Activated T-cell treated with anti-CD3 and anti-CD28 coated beads for 48 hours (primary cell): ENCODE measurements around the gene FSIP1.

Experiments used
- DNase-seq: peaks from one replicate; pipeline ENCODE4 v3.0.0-alpha.2; 2020; ENCODE audit warnings: low read depth

Gene FSIP1

GRCh38 chr15:39792025-39792843 lies 9.6 kb upstream of the FSIP1 start:
- DNase-seq = no peak

GRCh38 chr15:39789736-39790135 lies 7.1 kb upstream of the FSIP1 start:
- DNase-seq = no peak

DNA sequence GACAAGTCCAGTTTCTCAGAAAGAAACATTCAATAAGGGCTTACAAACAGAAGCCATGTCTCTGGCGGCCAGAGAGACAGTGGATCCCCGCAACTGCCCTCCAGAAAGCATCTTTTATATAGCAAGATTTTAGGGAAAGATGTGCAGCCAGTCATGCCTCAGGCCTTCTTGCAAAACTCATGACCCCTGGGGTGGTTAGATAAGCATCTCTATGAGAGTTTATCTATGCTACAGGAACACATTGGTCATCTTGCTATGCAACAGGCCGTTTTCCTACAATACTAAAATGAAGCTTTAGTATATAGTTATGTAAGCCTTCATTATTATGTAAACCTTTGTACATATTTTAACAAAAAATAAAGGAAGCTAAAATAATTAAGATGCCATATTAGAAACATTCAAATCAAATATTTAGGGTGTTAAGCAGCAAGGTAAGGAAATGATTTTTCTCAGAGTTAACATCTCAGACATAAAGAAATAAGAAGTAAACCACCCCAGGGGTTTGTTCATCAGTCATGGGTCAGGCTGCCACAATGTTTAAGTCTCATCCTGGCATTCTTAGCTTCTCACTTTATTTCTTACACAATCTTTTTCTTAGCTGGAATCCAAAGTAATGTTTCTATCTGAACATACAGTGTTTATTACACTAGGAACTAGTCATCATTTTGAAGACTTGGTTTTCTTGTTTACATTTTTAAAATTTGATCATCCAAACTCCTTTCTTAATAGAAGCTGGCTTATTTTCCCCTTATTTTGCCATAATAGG lies 6.3 kb upstream of the FSIP1 start:
- no peak for DNase-seq

DNA sequence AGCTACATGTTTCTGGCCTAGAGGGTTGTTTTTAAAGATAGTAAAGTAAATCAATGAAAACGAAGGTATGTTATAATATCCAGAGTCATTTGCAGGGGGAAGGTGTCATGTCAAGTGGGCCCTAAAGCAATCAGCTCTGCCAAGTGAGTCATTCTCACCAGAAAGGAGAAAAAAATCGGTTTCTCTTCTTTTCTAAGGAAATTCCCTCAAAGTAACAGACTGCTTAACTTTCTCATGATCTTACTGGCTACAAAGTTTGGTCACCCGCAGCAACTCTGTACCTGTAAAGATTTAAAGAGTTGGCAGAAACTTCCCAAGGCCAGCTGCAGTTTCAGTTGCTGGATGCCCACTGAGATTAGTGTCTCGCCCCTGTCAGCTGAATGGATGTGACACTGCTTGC lies 5.5 kb upstream of the FSIP1 start:
- no peak for DNase-seq

DNA sequence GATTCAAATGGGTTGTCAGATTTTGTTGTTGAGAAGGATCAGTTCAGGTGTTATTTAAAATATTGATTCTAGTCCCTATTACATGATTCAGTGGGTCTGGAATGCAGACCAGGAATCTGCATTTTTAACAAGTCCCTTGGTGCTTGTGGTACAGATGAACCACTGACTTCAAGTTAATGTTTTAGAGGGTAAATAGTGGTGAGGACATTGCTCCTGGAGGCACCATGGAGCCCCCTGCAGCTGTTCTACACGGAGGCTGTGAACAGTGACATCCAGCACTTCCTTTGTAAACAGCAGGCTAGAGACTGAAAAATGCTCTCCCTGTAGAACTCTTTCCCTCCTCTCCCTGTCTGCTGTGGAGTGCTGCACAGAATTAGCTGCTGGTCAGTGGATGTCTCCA lies 4.8 kb upstream of the FSIP1 start:
- no peak for DNase-seq

DNA sequence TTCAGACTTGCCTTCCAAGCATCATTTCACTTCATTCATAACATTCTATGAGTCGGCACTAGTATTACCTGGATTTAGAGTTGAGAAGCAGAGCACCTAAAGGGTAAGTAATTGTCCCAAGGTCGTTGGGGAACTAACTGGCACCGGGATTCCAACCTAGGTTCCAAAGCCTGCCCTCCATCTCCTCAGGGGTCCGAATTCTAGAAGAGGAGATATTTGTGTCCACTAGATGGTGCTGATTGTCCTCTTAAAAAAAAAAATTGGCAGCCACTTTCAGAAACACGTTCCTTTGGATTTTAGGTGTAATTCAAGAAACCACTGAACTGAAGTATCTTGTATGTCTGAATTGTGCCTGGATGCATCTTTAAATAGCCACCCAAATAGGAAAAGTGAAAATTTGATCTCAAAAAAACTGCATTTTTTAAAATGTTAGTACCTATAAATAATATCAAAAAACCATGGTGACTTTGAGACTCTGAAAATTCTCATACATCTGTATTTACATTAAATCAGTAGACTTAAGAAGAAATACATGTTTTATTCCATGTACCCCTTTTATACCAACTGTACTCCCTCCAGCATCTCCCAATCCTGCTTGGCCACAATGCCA lies 3.9 kb upstream of the FSIP1 start:
- no peak for DNase-seq

DNA sequence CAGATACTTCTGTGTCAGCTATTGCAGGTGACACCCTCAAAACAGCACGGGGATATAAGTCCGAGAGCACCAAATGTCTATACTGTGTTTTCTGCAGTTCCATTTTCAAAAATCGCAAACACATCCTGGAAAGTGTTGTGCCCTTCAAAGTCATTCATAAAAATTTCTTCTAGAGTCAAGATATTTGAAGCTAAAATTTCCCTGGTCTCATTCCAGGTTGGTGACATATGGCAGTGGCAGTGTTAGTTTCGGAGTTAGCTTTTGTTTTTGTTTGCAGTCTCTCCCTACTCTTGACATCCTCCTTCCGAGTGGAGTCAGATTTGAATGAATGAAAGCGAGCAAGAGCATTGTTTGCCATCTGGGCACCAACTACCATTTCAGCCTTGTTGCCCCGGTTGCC lies 3.2 kb upstream of the FSIP1 start:
- DNase-seq = no peak

DNA sequence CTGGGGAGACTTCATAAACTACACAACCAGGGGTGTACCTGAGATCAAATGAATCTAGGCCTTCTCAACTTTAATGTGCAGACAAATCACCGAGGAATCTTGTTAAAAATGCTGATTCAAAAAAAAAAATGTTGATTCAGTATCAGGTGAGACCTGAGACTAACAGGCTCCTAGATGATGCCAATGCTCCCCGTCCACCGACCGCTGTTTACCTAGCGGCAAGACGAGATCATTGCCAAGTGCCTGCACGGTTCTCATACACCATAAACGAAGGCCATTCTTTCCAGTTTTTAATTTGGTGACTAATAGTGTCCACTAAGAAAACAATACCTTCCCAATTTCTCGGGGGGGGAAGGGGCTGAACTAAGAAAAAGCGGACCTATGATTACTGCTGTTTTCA lies 2.5 kb upstream of the FSIP1 start:
- no peak for DNase-seq

GRCh38 chr15:39784638-39785037 lies 2.0 kb upstream of the FSIP1 start:
- DNase-seq = no peak

DNA sequence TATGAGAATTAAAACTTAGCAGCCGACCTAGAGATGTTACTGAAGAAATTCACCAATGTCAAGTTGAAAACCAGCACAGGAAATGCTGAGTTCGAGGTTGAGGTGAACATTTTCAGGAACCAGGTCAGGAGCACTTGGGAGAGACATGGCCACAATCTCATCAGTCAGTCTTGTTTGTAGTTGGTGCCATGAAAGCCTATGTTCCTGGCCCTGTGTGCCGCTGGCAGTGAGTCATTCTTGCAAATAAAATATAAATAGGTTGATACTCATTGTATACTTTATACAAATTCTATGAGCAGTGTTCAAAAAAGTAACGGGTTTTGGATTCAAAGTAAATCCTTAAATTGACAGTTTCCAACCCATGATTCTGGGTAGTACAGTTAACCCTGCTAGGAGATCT lies 1.5 kb upstream of the FSIP1 start:
- DNase-seq = no peak

DNA sequence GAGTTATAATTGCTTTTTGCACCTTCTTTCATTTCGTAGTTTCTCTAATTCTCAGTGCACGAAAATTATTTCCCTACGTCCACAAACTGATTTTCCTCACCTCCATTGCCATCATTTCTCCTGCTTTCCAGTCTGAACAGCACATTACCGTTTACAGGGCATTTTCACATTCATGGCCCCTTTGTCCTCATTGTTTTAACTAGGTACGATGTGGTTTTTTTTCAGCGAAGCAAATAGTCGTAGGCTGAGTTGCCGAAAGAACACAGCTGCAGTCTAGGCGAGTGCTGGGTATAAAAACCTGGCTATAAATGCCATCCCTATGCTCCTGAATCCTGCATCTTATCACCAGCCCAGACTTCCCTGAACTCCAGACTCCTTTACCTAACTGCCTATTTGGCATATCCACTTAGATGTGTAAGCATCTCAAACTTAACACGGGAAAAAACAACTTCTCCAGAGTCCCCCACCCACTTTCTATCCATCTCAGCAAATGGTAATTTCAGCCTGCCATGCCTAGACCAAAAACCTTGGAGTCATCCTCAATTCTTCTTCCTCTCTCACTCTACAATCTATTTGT lies 691 bp upstream of the FSIP1 start:
- no peak for DNase-seq

DNA sequence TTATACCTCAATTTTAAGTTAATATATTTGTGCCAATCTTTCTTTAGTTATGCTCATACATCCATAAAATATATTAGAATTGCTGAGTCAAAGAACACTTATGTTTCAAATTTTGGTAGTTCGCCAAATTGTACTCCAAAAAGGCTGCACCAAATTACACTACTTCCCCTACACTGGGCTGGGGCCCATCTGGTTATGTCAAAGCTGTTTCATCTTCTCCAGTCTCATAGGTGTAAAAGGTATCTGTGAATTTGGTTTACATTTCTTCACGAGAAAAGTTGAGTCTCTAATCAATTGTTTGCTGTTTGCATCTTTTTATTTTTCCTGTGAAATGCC lies 706 bp downstream of the FSIP1 start:
- no peak for DNase-seq

DNA sequence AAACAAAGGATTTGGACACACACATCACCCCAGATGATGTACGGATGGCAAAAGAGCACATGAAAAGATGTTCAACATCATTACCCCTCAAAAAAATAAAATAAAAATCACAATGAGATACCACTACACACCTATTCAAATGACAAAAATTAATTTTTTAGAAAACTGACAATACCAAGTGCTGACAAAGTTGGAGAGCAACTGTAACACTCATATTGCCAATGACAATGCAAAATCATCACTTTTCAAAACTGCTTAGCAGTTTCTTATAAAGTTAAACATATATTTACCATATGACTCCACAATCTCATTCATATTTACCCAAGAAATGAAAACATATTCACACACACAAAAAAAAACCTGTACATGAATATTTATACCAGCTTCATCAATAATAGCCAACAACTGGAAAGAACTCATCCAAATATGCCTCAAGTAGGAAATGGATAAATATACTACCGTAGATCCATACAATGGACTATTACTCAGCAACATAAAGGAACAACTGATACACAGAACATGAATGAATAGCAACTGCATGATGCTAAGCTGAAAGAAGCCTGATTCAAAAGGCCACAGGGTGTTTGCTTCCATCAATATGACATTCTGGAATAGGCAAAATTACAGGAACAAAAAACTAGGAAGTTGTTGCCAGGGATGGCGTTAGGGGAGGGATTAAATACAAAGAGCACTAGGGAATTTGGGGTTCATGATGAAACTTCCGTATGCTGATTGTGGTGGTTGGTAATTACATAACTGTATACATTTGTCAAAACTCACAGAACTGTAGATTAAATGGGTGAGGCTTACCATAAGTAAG lies 1.3 kb downstream of the FSIP1 start:
- DNase-seq = no peak

DNA sequence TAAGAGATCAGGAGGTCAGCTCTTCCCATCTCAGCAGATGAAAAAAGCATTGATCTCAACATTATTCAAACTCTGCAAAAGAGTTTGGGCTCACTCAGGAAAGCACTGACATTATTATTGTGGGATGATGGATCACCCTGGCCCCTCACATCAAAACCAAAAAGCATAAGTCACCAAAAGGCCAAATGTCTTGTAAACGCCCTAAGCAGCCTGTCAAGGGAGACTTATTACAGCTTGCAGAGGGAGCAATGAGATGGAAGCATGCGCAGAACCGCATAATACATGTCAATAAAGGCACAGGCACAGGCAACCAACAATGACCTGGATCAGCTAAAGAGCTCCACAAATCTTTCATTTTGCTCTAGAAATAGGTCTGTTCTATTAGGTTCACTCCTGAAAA lies 4.6 kb downstream of the FSIP1 start:
- DNase-seq = no peak

DNA sequence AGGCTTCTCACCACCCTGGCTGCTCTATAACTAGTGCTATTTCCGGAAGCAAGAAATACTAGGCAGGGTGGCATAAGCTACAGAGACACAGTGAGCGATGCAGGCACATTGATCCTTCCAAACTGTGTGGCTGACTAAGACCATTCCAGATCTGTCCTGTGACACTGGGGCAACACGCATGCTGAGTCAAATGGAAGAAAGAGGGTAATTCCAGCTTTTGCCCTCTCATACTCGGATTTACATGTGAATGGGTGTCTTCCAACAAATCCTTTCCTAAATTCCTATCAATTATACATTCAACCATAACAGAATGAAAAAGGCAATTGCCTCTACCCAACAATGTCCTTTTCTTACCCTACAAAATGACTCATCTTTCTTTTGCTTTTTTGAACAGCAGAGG lies 5.1 kb downstream of the FSIP1 start:
- DNase-seq = no peak

- DNase-seq = no peak
These were observed 6.6 kb downstream of the FSIP1 start for GRCh38 chr15:39776068-39776467.

DNA sequence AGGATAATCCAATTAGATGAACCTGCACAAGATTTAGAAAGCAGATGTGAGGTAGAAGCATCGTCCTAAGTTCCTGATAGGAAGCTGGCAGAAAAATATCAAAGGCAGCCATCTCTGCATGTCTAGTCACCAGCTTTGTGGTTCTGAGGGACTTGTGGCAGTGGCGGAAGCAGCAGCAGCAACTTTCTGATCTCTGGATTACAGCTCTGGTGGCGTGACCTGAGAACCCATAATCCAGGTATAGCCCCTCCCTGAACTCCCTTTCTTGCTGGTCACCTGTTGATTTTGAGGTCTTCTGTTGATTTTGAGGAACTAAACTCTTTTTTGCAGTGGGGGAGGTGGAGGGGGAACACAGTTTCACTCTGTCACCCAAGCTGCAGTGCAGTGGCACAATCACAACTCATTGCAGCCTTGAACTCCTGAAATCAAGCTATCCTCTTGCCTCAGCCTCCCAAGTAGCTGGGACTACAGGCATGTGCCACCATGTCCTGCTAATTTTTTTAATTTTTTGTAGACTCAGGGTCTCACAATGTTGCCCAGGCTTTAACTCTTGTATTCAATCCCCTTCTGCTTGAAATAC lies 7.9 kb downstream of the FSIP1 start:
- DNase-seq = no peak

- no peak for DNase-seq
These were observed 11.6 kb downstream of the FSIP1 start for GRCh38 chr15:39770748-39771689.

DNA sequence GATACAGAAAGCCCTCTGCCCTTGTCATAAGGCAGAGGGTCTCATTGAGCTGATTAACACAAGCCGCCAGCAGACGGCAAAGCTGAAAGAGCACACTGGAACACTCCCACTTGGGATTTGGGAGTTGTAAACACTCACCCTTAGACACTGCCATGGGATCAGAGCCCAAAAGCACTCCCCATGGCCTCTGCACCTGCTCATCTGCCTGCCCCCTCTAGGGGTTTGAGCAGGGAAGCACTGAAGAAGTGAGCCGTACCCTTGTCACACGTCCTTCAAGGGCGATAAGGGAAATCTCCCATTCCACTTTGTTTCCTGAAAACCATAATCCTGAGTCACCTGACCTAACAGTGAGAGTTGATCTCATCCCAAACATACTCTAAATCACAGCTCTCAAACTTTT lies 14.7 kb downstream of the FSIP1 start:
- no peak for DNase-seq

GRCh38 chr15:39761006-39761405 lies 21.6 kb downstream of the FSIP1 start:
- DNase-seq = no peak
